ENCODE results near the gene BTD.
"Not testable (repeated sequence)": the region's sequence is repeated elsewhere in the genome, so short reads cannot be mapped to it uniquely, and the experiment has no call there.

Gene BTD

DNA sequence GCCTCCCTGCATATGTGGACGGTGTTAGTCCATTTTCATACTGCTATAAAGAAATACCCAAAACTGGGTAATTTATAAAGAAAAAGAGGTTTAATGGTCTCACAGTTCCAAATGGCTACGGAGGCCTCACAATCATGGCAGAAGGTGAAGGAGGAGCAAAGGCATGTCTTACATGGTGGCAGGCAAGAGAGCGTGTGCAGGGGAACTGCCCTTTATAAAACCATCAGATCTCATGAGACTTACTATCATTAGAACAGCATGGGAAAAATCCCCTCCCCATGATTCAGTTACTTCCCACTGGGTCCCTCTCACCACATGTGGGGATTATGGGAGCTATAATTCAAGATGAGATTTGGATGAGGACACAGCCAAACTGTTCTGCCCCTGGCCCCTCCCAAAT lies 1.3 kb downstream of the BTD start:
- FAIRE-seq; DNase-seq (ENCODE audit: insufficient read length, low spot score): not testable (repeated sequence)

DNA sequence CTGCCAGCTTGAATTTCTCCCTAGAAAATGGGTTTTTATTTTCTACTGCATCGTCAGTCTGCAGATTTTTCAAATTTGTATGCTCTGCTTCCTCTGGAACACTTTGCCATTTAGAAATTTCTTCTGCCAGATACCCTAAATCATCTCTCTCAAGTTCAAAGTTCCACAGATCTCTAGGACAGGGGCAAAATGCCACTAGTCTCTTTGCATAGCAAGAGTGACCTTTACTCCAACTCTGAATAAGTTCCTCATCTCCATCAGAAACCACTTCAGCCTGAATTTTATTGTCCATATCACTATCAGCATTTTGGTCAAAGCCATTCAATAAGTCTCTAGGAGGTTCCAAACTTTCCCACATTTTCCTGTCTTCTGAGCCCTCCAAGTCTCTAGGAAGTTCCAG lies 3.0 kb downstream of the BTD start:
- DNase-seq (ENCODE audit: insufficient read length, low spot score); FAIRE-seq: not testable (repeated sequence)

DNA sequence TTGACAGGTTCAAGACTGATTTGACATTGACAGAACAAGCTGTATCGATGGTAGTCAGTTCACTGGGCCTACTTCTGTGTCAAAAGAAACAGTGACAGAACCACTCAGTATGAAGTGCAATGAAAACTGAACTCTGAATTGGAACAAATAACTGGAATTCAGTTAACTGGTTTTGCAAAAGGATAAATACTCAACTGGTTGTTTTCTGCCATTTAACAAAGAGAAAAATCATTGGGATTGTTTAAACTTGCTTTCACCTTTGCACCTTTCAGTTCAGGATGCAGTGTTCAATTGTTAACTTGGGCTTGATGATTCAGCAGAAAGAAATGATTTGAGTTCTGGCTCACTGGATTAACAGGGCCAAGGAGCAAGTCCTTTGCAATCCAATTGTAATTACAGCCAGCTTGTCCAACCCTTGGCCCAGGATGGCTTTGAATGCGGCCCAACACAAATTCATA lies 4.9 kb downstream of the BTD start:
- FAIRE-seq (no peak), DNase-seq (ENCODE audit: insufficient read length, low spot score) (no peak)

DNA sequence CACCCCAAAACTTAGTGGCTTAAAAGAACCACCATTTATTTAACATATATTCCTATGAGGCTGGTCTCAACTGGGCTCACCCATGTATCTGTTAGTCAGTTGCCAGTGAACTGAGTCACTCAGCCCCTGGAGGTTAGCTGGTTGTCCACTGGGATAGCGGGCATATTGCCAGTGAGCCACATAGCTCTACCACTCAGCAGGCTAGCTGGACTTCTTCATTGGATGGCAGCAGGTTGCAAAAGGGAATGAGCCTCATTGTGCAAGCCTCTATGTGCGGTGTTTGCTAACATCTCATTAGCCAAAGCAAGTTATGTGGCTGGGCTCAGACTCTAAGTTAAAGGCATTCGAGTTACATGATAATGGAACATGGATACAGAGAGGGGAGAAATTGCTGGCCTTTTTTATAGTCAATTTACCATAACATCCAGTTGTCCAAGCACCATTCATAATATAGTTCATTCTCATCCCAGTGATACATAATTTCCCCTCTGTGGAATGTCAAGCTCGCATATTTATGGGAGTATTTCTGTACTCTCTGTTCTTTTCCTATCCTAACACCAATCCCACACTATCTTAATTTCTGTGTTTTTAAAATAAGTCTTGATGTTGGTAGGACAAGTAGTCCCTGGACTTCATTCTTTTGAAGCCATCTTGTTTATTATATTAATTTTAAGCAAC lies 8.7 kb downstream of the BTD start:
- DNase-seq (ENCODE audit: insufficient read length, low spot score) (no peak), FAIRE-seq (no peak)

DNA sequence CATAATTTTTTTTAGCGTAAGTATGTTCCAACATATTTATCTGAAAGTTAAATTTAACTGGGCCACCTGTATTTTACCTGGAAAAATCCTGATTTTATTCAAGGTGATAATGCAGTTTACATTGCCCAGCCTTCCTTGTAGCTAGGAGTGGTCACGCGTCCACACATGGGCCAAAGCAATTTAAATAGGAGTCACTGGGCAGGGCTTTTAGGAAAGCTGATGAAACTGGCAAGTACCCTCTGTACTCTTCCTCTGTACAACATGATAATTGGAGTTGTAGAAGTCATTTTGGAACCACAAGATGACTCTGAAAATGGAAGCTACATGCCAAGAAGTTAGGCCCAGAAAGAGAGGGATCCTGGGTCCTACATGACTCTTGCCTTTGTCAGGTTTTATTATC lies 9.5 kb downstream of the BTD start:
- DNase-seq (ENCODE audit: insufficient read length, low spot score) (no peak), FAIRE-seq (no peak)

DNA sequence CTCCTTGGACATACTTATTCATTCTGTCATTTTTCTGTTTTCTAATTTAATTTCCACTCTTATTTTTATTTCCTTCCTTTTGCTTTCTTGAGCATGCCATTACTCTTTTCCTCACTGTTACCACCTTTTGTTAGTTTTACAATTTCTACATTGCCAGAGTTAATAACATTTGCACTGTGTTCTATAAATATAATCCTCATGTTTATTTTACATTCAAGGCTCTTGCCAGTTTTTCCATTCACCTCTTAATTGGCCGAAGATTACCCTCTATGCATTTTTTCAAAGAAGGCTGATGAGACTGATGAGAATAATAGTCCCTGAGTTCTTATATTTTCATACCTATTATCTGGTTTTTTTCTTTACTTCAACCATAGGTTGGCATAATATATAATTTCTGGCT lies 10.5 kb downstream of the BTD start:
- DNase-seq (ENCODE audit: insufficient read length, low spot score) (no peak), FAIRE-seq (no peak)

DNA sequence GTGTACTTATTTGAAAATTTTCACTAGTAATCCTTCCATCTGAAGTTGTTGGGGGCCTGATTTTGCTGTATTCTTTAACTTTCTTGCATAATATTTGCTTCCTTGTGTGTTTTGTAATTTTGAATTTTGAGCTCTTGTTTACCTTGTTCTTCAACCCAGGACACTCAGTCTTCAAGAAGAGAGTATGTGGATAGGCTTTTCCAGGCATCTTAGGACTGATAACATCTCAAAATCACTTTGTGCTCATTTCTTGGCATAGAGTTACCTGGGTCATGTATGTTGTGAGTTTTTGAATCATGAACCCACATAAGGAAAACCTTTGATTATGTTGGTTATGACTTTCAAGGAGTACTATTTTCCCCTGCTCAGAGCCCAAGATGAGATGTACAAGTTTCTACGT lies 13.4 kb downstream of the BTD start:
- DNase-seq (ENCODE audit: insufficient read length, low spot score) = no peak
- FAIRE-seq = no peak

DNA sequence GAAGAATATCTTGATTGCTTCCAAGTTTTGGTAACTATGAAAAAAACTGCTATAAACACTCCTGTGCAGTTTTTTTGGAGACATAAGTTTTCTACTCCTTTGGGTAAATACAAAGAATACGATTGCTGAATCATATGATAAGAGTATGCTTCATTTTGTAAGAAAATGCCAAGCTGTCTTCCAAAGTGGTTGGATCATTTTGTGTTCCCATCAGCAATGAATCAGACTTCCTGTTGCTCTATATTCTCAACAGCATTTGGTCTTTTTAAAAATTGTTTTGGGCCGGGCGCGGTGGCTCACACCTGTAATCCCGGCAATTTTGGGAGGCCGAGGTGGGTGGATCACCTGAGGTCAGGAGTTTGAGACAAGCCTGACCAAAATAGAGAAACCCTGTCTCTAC lies 14.5 kb downstream of the BTD start:
- DNase-seq (ENCODE audit: insufficient read length, low spot score) (no peak), FAIRE-seq (no peak)

DNA sequence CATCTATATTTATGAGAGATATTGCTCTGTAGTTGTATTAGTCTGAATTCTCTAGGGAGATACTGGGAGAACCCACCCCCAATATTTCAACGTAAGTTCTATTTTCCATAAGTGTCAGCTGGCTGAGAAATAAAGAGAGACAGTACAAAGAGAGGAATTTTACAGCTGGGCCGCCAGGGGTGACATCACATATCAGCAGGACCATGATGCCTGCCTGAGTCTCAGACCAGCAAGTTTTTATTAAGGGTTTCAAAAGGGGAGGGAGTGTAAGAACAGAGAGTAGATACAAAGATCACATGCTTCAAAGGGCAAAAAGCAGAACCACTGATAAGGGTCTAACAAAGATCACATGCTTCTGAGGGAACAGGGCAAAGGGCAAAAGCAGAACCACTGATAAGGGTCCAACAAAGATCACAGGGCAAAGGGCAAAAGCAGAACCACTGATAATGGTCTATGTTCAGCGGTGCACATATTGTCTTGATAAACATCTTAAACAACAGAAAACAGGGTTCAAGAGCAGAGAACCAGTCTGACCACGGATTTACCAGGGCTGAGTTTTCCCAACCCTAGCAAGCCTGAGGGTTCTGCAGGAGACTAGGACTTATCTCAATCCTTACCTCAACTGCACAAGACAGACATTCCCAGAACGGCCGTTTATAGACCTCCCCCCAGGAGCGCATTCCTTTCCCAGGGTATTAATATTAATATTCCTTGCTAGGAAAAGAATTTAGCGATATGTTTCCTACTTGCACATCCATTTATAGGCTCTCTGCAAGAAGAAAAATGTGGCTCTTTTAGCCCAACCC lies 18.3 kb downstream of the BTD start:
- DNase-seq (ENCODE audit: insufficient read length, low spot score); FAIRE-seq: not testable (repeated sequence)

DNA sequence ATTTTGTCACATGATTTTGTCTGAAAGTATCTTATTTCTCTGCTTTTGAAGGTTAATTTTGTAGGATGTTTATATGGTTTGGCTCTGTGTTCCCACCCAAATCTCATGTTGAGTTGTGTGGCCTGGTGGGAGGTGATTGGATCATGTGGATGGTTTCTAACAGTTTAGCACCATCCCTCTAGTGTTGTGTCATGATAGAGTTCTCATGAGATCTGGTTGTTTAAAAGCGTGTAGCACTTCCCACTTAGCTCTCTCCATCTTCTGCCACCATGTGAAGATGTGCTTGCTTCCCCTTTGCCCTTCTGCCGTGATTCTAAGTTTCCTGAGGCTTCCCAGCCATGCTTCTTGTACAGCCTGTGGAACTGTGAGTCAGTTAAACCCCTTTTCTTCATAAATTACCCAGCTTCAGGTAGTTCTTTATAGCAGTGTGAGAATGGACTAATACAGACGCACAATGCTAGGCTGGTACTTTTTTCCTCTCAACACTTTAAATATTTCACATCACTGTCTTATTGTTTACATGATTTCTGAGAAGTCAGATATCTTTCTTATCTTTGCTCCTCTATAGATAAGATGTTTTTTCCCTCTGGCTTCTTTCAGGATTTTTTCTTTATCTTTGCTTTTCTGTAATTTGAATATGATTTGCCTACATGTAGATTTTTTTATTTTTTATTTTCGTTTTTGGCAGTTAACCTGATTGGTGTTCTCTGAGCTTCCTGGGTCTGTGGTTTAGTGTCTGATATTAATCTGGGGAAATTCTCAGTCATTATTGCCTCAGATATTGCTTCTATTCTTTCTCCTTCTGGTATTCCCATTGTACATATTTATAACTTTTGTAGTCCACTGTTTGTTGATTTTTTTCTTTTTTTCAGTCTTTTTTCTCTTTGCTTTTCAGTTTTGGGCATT lies 22.2 kb downstream of the BTD start:
- FAIRE-seq (no peak), DNase-seq (ENCODE audit: insufficient read length, low spot score) (no peak)

DNA sequence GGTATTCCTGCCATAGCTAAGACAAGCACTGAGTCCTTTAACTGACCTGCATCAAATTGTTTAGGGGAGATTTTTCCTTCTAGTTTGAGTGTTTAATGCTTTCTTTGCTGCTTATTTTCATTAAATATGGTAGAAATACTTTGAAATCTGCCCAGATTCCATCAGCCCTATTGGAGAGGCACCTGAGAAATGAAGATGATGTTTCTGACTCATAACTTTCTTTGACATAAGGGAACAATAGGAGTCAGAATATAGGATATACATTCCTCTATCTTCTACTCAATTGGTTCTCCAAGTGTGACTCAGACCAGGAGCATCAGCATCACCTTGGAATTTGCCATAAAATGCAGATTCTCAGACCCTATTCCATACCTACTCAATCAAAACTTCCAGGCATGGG lies 27.4 kb downstream of the BTD start:
- FAIRE-seq = no peak
- DNase-seq (ENCODE audit: insufficient read length, low spot score) = no peak

DNA sequence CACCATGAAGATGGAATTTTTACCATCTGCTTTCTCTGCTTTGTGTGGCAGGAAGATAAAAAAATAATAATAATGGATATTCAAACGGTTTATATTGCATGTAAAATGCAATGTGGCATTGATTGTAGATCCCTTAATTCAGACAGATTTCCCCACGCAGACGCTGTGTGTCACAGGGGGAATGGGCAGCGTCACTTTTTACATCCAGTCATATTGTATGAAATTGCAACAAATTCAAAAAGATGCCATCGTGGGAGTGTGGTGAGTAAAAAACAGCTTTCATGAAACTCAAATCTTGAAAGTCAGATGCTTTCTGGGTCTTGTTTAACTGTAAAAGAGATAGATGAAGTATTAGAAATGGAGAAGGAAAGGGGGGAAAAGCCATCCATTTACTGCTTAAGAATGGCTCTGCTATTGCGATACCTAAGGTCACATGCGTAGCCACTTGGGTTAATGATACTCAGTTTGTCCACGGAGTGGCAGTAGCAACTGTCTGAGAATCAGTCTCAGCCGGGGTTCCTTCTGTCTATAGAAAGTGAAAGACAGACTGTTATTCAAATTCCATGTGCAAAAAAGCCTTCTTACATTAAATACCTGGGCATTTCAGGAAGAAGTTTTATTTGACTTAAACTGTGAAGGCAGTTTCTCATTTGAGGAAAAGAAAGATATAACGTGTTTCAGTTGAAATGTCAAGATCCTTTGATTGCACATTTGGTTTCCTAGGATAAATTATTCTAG lies 28.5 kb downstream of the BTD start:
- FAIRE-seq = no peak
- peak; percentile 81 for DNase-seq (ENCODE audit: insufficient read length, low spot score)

DNA sequence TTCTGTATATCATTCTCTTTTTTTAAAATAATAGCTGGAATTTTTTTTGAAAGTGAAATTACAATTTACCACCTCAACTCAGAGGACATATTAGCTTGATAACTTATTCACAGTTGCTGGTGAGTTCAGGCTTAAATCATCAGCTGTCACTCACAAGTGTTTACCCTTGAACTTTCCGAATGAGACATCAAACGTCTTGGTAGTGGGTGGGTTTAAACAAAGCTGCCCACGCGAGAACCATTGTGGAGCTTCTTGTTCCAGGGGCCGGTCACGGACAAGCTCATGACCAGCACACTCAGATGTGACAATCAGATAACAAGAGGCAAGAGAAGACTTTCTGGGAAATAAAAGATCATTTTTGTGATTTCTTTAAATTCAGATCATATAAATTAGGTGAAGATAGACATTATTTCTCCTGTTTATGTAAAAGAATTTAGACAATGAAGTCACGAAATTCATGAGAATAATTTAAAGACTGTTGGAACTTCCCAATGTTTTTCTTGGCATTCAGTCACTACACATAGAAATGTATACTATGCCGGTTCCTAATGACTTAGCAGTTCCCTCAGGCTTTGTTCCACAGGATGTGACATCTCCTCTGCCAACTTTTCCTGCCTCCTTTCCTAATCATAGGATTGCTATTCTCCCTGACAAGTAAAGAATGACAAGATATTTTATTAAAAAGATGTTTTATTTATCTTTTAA lies 29.3 kb downstream of the BTD start:
- FAIRE-seq = no peak

DNA sequence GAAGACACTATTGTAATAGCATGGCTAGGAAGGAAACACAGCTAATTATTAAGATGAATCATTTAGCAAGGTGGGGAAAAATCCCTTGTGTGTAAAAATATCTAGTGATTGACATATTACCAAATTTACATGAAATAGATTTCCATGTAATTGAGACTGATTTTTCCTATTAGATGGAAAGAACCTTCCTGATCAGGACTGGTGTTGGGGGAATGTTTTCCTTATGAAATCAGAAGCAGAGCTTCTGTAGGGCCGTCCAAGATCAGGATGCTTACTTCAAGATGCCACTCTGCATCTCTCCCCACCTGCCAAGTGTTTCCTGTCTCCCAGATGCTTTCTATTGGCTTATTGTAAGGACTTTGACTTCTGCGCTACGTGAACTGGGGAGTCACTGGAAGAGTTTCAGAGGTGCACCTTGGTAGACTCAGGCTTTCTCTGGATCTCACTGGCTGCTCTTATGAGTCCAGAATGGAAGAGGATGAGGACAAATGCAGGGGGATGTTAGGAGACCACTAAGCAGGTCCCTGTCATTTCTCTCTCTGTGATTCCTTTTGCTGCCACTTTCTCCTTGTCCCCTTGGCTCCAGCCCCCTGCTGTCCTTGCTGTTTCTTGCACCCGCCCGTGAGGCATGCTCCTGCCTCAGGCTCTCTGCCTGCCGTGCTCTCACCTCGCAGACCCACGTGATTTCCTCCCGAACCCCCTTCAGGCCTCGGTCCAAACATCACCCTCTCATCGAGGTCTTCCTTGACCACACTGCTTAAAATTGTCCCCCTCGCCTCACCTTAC lies 30.1 kb downstream of the BTD start:
- DNase-seq (ENCODE audit: insufficient read length, low spot score) (no peak), FAIRE-seq (no peak)

More for the DNA sequence above, 29.3 kb downstream of the BTD start:
- DNase-seq (ENCODE audit: insufficient read length, low spot score) = peak; percentile 57

DNA sequence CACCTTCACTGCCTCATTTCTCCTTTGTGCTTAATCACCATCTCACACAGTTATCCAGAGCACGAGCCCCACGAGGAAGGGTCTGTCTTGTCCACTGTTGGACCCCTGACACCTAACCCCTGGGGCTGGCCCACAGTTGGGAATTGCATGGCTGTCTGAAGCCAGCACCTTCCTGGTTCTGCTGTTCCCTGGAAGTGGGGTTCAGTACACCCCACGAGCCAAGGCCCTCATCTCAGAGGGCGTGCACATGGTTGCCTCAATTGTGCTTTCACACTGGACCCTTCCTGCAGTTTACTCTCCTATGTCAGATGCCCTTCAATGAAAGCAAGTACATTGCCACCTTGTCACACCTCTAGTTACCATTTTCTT lies 30.7 kb downstream of the BTD start:
- DNase-seq (ENCODE audit: insufficient read length, low spot score) = no peak

DNA sequence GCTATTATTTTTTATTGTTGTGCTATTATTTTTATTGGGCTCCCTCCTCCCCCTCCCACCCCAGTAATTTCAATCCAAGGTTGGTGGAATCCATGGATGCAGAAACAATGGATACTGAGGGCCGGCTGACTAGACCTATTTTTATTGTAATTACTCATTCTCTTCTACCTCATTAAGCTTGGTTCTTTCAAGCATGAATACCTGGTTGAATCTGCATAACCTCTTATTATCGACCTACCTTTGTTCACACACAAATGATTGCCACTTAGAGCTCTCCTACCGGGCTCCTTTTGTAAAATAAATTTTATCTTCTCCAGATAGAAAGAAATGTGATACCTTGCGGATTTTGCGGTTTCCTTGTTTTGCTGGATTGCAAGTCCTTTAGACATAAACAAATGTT lies 31.6 kb downstream of the BTD start:
- DNase-seq (ENCODE audit: insufficient read length, low spot score) (no peak), FAIRE-seq (no peak)

More for the DNA sequence above, 30.7 kb downstream of the BTD start:
- FAIRE-seq = no peak

DNA sequence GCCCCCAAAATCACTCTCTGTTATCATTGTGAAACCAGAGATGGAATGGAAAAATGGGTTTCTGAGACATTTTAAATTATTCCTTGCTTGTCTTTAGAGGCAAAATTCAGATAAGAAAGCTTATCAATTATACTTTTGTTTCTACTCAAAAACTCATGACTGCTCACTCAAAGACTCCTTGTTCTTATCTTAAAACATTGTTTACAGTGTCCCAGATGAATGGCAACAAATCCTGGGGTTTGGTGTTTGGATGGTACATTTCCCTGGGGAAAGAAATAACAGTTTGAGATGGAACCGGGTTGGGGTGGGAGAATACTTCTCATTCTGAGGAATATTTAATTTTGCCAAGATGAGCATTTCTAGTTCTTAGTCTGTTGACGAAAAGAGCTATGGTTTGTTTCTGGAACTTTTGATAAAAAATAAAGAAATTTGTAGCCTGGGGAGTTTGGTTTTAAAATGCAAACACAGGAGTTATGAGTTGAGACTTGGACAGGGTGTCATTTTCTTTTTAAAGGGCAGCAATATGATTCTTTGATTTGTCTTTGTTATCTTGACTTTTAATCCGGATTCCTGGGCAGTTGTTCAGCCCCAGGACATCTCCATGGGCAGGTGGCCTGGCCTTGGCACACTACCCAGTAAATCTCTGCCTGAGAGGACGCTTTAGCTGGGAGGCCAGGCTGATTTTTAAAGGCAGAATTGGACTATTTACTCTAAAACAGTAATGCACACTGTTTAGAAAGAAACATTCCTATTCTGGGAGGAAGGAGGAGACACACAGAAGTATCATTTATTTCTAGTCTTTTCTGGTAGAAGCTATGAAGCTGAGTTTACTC lies 32.4 kb downstream of the BTD start:
- no peak for FAIRE-seq
- DNase-seq (ENCODE audit: insufficient read length, low spot score) = peak; percentile 55

DNA sequence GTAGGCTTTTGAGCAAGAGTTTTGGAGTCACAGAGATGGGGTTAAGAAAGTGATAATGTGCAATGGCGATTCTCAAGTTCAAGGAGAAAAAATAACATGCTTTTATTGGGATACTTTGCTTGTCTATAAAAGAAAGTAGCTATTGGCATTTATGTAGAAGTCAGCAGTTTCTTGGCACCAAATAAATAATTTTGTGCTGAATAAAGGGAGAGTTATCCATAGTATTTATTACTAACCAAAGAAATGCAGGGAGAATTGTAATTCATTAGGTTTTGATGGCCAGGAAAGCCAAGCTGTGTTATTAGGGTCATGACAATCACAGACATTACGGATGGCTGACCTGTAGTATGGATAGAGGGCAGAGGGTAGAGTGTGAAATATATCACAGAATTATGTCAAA lies 33.1 kb downstream of the BTD start:
- FAIRE-seq (no peak), DNase-seq (ENCODE audit: insufficient read length, low spot score) (no peak)
